ENCODE data around the gene STAT3.
"Not testable (repeated sequence)": the region's sequence is repeated elsewhere in the genome, so short reads cannot be mapped to it uniquely, and the experiment has no call there.

Gene STAT3

DNA sequence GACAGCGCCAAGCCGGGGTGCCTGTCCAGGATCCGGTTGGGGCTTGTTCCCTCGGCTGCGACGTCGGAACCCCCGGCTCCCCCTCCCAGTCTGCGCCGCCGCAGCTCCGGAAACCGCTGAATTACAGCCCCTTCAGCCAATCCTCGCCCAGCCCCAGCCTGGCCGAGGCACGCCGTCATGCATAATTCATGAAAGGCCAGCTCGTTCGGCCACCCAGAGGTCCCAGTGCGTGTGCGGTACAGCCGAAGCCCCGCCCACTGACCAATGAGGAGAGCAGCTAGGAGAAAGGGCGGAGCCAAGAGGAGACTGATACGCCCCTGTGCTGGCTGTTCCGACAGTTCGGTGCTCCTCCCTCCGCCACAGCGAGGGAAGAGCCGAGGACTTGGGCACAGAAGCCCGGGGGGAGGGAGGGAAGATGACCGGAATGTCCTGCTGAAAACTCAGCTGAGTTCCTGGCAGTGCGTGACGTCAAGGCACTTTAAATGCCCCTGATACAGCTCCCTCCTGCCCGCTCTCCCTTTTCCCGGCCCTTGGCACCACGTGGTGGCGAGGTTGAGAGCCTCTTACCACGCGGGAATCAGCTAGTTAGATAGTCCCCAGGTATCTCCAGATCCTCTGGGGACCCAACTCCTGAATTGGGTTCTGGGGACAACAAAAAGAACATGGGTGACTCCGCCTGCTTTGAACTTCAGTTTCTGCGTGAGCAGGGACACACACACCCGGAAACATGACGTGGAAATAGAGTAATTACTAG lies at the start of gene STAT3:
Gene STAT3 (minus strand): TSS at position 62 of the 754 bp plus-strand sequence. CDS start 39,926 bp downstream, outside the sequence.
- peak; percentile 99 for FAIRE-seq

DNA sequence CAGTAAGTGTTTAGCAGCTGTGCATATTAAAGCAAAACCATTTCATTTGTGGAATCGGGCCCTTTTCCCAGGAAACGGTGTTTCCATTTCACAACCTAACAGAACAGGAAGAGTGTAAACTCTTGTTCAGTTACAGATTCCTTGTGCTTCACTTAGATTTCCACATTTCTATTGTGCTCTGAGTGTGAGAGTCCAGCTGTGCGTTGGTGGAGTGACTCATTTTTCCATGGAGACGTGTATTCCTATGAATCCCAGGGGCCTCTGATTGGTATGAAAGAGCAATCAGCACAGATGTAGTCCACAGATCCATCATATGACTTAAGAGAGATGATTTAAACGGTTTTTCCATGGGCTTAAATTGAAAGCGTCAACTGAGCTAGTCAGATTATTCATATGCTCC lies 48.1 kb upstream of the STAT3 start:
- no peak for FAIRE-seq

DNA sequence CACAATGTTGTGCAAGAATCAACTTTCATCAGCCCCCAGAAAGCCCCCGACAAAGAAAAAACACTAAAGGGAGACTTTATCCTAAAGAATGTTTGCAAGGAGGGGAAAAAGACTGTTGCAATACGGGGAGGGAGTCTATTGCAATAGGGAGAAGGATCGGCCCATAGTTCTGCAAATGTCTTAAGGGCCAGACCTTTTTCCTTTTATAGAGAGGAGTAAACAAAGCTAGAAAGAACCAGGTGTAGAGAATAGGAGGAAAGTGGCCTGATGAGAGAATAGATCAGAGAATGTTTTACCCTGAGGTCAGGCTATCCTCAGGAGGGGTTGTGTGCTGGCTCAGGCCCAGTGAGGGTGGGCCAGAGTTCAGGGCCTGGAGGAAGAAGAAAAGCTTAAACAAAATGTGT lies 43.5 kb upstream of the STAT3 start:
- FAIRE-seq: no peak

DNA sequence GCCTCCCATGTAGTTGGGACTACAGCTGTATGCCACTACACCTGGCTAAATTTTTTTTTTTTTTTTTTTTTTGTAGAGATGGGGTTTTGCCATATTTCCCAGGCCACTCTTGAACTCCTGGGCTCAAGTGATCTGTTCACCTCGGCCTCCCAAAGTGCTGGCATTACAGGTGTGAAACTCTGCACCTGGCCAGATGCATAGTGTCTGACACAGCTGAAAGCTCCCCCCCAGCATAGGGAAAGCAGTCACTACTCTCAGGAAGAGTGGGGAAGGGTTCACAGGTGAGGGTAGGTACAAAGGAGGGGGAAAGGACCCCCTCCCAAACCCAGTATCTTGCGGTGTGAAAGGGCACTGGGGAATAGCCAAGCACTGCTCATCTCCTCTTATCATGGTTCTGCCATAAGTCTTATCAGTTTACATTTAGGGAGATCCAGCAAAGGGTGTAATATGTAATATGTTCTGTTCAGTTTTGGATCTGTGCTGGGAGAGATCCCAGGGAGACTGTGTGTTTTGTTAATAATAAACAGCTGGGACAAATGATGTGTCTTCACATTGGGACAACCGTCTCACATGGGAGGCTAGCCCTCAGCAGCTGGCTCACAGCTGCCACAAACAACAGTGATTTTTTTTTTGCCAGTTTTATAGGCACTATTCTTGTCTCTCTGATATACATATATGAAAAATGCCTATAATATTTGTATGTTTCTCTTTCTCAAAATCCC lies 41.6 kb upstream of the STAT3 start:
- FAIRE-seq: no peak

DNA sequence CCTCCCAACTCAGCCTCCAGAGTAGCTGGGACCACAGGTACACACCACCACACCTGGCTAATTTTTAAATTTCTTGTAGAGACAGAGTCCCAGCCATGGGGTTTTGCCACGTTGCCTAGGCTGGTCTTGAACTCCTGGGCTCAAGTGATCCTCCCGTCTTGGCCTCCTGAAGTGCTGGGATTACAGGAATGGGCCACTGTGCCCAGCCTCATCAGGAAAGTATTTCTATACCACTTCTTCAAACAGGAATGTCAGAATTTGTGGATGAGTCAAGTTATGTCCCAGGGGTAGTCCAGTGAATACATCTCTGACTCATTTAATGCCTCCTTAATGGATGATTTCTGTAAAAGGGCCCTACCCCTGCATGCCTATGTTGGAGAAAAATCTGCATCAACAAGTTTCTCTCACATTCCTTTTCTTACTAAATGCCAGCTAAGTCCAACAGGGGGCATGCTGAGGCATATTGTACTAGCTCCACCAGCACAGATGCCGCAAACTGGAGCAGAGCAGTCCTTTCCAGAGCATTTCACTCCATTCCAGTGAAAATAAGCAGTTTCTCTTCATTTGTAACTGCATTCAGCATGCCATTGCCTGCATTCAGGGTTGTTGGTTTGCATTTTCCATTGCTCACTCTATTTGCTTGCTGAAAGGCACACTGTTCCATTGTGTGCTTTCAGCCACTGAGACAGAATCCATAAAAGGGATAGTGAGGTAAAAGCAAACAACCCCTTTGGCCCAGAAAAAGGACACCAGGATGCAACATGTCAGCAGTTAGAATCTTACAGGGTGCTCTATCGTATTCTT lies 40.1 kb upstream of the STAT3 start:
- peak; percentile 96 for FAIRE-seq

DNA sequence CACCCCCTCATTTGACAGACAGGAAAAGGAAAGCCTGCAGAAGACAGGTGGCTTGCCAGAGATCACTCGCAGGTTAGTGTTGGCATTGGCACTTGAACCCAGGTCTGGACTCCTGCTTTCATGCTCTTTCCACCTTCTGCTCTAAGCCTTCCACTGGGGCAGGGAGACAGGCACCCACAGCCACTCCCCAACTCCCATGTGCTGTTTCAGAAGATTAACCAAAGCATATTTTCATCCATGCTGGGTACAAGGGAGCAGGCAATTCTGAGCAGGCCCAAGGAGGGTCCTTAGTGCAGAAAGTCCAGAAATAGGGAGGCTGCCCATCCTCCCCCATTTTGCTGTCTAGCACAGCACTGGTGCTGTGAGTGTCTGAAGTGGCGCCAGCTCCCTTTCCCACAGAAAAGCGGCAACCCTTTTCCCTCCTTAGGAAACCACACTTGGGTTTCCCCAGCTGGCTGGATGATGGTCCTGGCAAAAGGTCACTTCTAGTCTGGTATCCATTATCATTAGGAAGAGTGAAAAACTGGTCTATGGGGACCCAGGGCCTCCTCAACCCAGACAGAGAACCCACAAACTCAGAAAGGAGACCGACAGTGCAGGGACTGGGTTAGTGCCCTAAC lies 36.9 kb upstream of the STAT3 start:
- FAIRE-seq: no peak

DNA sequence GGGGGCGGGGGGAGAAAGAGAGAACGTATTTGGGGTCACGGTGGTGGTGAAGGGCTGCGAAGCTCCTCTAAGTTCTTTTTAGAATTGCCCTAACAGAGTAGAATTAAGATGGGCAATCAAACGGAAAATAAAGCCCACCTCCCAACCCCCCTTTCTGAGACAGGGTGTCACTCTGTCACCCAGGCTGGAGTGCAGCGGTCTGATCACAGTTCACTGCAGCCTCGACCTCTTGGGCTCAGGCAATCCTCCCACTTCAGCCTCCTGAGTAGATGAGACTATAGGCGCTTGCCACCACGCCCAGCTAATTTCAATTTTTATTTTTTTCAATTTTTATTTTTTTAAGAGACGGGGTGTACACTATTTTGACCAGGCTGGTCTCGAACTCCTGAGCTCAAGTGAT lies 35.5 kb upstream of the STAT3 start:
- FAIRE-seq: no peak

DNA sequence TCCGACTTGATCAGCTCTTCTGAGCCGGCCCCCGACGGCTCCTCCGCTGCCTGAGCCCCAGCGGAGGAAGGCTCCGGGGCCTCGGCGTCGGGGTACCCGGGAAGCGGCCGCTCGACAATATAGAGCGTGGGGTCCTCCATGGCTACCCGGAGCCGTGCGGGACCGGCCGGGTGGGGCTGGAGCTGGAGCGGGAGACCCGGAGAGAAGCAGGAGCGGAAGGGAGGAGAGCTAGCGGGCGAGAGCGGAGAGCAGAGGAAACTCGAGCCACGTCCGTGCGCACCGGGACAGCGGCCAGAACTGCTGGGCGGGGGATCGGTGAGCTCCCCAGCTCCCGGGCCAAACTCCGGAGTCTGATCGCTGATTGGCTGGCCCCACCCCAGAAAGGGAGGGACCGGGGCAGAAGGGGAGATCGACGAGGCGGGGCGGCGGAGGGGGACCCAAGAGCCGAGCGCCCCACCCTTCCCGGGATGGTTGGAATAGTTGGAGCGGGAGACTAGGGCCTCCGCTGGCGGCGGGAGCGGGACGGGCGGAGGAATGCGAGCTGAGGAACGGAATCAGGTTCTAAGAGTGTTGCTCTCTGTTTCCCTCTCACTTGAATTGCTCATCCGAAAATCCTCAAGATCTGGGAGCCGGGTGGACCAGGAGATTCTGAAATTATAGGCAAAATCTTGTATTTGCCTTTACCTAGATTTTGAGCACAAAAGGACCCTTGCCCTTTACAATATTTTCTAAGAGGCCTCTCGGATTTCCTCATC lies 34.9 kb upstream of the STAT3 start, which contains the start of gene CAVIN1:
Gene CAVIN1 (minus strand): TSS at position 299 of the 755 bp plus-strand sequence. CDS start 159 bp downstream, at position 140.
- FAIRE-seq: peak; percentile 99

DNA sequence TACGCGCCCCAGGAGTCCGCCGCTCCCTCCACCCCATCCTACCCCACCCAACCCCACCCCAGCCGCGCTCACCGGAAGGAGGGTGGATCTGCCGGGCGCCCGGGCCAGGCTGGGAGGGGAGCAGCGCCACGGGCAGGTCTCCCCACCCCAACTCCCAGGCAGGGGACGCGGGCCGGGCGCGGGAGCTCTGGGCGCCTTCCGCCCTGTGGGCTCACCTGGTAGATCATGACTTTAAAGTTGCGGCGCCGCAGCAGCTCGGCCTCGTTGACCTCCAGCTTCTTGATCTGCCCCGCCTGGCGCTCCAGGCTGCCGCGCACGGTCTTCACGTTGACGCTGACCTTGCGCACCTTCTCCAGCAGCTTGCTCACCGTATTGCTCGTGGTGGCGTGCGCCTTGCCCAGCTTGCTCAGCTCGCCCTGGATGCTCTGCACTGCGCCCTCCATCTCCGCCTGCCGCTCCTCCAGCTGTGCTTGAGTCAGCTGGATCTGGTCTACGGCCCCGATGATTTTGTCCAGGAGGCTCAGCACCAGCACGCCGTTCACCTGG lies 34.2 kb upstream of the STAT3 start:
- no peak for FAIRE-seq

DNA sequence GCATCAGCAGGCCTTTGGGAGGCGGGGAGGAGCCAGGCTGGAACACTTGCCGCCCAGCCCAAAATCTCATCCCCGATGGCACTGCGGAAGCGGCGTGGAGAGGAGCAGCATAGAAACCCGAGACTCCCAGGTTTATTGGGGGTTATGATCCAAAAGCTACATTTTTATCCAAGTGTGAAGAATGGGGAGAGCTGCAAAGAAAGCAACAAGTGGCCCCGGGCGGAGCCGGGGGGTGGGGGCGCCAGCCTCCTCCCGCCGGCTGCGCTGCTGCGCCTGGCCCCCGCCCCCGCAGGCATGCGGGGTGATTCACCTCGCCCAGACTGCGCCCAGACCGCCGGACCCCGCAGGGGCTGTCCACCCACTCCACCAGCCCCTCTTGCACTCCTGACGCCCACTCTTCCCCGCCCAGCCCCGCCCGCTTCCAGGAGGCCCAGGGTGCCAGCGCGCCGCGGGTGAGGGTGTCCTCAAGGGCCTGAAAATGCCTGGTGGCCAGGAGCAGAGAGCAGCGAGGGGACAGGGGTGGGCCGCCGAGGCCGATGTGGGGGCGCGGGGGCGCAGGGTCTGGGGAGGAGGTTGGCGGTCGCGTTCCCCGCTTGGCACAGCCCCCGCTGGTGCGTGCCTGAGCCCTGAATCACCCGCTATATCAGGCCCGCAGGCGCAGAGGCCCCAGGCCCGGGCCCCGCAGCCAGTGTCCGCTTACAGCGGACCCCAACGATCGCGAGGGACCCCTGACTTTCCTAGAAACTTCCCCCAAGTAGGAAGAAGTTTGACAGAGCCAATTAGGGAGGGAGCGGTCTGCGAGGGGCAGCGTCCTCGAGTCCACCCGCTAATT lies 33.5 kb upstream of the STAT3 start:
- no peak for FAIRE-seq

DNA sequence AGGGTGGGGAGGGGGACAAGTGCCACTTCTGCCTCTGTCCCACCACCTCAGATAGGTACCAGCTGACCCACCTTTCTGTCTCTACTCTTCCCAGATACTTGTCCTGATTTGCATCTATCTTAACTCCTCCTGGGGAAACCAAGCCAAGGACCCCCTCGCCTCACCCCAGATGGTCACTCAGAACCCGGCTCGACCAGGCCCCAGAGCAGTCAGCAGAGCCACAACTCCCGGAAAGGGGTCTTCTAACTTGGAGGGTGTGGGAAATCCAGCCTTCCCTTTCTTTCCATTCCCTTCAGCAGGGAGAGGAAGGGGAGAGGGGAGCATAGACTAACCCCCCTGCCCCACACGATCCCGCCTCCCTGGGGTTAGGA lies 32.9 kb upstream of the STAT3 start:
- FAIRE-seq: no peak

DNA sequence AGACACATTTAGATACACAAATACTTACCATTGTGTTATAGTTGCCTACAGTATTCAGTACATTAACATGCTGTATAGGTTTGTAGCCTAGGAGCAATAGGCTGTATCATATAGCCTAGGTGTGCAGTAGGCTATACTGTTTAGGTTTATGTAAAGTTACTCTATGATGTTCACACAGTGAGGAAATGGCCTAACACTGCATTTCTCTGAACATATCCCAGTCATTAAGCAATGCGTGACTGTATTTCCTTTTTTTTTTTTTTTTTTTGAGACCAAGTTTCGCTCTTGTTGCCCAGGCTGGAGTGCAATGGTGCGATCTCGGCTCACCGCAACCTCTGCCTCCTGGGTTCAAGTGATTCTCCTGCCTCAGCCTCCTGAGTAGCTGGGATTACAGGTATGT lies 29.7 kb upstream of the STAT3 start:
- not testable (repeated sequence) for FAIRE-seq

DNA sequence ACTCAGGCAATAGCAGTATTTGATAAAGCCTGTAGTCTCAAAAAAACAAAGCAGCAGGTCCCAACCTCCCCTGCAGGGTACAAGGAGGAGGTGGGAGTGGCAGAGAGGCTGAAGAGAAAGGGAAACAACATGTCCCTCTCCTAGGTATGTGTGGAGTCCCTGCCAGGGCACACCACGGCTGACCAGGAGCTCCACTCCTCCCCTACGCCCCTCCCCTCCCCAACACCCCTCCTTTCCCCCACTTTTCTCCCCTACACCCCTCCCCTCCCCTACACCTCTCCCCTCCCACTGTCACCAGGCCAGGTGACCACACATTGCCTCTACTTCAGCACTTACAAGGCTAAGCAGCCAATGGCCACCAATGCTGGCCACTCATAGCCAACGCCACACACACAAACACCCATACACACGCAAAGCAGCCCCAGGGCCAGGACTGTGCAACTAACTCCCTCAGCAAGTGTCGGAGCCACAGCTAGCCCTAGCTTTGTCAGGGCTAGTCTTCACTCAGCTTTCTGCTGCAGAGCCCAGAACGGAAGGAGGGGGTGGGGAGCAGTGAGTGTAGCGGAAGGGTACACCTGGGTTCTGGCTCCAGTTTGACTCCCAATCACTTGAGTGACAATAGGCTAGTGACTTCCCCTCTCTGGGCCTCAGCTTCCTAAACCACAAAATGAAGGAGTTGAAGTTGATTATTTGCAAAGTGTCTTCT lies 26.6 kb upstream of the STAT3 start:
- no peak for FAIRE-seq

DNA sequence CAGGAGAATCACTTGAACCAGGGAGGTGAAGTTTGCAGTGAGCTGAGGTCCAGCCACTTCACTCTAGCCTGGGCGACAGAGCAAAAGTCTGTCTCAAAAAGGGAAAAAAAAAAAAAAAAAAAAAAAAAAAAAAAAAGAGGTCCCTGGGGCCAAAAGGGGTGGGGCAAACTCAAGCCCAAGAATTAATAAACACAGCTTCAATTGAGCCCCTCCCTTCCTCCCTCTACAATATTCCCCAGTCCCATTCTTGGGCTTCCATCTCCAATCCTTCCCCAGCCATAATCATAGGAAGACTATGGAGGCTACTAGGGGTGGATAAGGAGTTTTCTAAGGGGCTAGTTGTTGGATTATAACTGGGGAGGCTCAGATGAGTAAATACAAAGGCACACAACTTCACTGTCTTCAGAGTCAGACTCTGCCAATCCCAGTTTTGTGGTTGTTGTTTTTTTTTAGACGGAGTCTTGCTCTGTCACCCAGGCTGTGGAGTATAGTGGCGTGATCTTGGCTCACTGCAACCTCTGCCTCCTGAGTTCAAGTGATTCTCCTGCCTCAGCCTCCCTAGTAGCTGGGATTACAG lies 25.3 kb upstream of the STAT3 start:
- no peak for FAIRE-seq

DNA sequence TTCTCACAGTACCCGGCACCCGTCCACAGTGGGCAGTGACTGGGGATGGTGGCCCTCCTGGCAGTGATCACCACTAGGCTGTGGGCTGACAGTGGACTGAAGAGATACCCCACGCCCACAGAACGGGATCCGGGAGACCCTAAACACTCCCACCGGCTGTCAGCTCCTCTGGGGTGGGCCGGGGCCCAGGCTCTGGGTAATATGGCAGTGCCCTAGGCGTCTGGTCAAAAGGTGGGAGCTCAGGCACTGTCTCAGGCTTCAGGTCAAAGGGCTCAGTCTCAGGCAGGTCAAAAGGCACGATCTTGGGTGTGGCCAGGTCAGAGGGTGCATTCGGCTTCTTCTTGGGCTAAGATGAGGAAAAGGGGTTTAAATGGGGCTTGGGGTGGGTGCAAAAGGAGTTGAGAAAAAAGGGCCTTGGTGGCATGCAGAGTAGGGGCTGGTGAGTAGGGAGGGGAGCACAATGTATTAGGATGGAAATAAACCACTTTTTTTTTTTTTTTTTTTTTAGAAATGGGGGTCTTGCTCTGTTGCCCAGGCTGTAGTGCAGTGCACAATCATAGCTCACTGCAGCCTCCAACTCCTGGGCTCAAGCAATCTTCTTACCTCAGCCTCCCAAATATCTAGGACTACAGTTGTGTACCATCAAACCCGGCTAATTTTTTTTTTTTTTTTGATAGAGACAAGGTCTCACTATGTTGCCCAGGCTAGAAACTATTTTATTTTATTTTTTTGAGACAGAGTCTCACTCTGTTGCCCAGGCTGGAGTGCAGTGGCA lies 23.9 kb upstream of the STAT3 start:
- no peak for FAIRE-seq

DNA sequence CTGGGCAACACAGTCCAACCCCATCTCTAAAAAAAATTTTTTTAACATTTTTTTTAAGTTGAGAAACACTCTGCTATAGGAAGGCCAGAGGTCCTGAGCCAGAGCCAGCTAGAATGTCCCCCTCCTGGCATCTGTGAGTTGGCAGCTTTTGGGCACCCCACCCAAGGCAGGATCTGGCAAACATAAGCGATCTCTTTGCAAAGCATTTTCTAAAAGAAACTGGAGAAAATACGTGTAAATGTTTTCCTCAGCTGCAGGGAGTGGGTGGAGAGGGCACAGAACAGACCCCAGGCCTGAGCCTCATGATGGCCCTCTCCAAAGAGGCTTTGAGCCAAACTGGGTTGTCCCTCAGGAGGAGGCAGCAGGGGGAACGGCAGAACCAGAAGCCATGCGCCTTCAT lies 23.1 kb upstream of the STAT3 start:
- FAIRE-seq: no peak

DNA sequence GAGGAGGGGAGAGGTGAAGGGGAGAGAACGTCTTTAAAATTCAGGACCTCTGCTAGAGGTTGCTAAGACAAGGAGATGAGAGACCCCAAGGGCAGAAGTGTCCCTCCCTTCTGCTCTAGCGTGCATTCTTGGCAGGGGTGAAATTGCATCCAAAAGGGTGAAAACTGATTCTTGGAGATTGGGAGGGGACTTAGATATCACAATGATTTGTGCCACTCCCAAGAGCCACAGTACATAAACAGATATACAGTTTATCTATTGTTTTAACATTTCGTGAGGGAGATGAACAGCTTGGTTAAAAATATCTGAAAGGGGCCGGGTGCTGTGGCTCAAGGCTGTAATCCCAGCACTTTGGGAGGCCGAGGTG lies 22.1 kb upstream of the STAT3 start:
- FAIRE-seq: no peak

DNA sequence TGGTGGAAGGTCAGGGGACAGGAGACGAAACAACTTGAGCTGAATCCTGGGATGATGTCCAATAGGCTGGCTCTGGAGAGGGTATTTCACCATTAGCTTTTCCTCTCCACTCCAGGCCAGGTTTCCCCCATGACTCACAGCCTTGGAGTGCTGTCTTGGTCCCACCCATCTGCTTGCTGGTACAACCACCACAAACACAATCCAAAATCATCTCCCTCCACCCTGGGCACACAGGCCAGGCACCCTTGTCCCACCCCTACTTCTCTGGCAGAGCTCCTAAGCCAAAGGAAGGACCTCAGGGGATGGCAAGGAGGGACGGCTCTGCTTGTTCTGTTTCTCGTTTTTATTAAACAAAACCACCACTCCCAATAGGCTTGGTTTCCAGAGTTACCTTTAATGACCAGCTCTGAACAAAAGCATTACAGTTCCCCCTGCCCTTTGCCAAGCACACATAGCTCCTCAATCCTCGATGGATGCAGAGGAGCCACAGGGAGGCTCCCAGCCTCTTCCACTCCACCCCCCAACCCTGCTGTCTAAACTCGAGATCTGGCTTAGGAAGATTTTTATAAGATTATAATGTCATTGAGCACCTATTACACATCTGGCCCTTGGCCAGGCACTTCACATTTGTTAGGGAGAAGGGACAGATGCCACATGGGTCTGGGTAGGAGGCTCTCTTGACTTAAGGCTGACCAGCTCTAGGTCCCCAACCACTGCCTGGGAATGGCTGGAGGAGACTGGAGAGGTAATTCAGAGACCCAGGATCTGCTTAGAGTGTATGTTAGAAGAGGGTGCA lies 21.5 kb upstream of the STAT3 start:
- no peak for FAIRE-seq
